Panc1 (cell line): ENCODE data around the gene UGT1A10. TPM values are rescaled to one million over a fixed set of nuclear protein-coding genes. Genes with fewer than 3 reads are reported as not detected.

Experiments used
- ATAC-seq: fragments of 200-7000 bp; cut with Tn5 transposase; 2 replicates; pipeline ENCODE4 v1.9.1; 2020; ENCODE audit warnings: mild to moderate bottlenecking, moderate library complexity
- BruUV-seq: library from RNA; stranded (reverse); fragments of 400-500 nt; replicated peaks from 2 replicates; lab custom pipeline; 2021; lab: Mats Ljungman, UMichigan
- CTCF ChIA-PET: fragments of 300-600 bp; sonication (Branson Sonifier 250); formaldehyde crosslinking; loops from one replicate; lab custom pipeline; 2022; ENCODE audit warnings: antibody characterized with exemption; lab: Charles Lee
- POLR2A ChIA-PET: fragments of 300-600 bp; sonication (Branson Sonifier 250); formaldehyde crosslinking; loops from one replicate; lab custom pipeline; 2022; ENCODE audit warnings: antibody characterized with exemption; lab: Charles Lee
- DNase-seq: peaks from one replicate; pipeline ENCODE4 v3.0.0-alpha.2; 2010; ENCODE audit warnings: low read depth, low spot score
- H3K27ac ChIP-seq: 2 replicates; pipeline ENCODE4 v1.5.1; 2011; ENCODE audit warnings: mild to moderate bottlenecking, low read length, inconsistent platforms
- H3K27me3 ChIP-seq: fragments of 200-500 bp; sonication (Bioruptor generic); 2 replicates; pipeline ENCODE4 v1.6.0; 2014; ENCODE audit warnings: low read length, inconsistent platforms; ENCODE audit not compliant: control insufficient read depth, insufficient read depth
- H3K36me3 ChIP-seq: fragments of 200-500 bp; sonication (Bioruptor generic); 2 replicates; pipeline ENCODE4 v1.5.1; 2014; ENCODE audit warnings: inconsistent platforms, mild to moderate bottlenecking, low read length, moderate library complexity; ENCODE audit not compliant: control insufficient read depth, insufficient read depth
- H3K4me1 ChIP-seq: 2 replicates; pipeline ENCODE4 v1.5.1; 2011; ENCODE audit warnings: inconsistent platforms, mild to moderate bottlenecking, low read length, moderate library complexity; ENCODE audit not compliant: control insufficient read depth, insufficient read depth
- H3K4me3 ChIP-seq, 2 experiments: 2 replicates each; pipeline ENCODE4 v1.5.1; 2011 to 2012; ENCODE audit warnings: low read depth in 2 of 2, low read length in 2 of 2, mild to moderate bottlenecking in 2 of 2, inconsistent platforms in 1 of 2, moderate library complexity in 1 of 2
- H3K9me3 ChIP-seq: fragments of 200-500 bp; sonication (Bioruptor generic); 2 replicates; pipeline ENCODE4 v1.5.1; 2014; ENCODE audit warnings: low read depth, mild to moderate bottlenecking, inconsistent platforms, low read length, moderate library complexity; ENCODE audit not compliant: control insufficient read depth, insufficient read depth
- CTCF ChIP-seq: fragments of 450-650 bp; IDR thresholded peaks from 2 replicates; pipeline ENCODE4 v1.5.1; 2017; ENCODE audit warnings: mild to moderate bottlenecking
- POLR2AphosphoS5 ChIP-seq: IDR thresholded peaks from 2 replicates; pipeline ENCODE4 v1.6.1; 2012; ENCODE audit warnings: mild to moderate bottlenecking, low read depth, low read length, moderate library complexity
- REST ChIP-seq, 2 experiments: IDR thresholded peaks; 2 replicates each; pipeline ENCODE4 v1.6.1; 2011 to 2012; ENCODE audit warnings: low read depth in 2 of 2, control low read depth in 1 of 2, low read length in 1 of 2, mild to moderate bottlenecking in 1 of 2, moderate library complexity in 1 of 2; ENCODE audit not compliant: insufficient read depth in 1 of 2
- SIN3A ChIP-seq: IDR thresholded peaks from 2 replicates; pipeline ENCODE4 v1.6.1; 2012; ENCODE audit warnings: low read depth, mild to moderate bottlenecking, low read length, moderate library complexity, borderline replicate concordance; ENCODE audit not compliant: insufficient read depth
- TCF7L2 ChIP-seq: IDR thresholded peaks from 2 replicates; pipeline ENCODE4 v1.6.1; 2011; ENCODE audit warnings: mild to moderate bottlenecking, low read depth, low read length, inconsistent platforms
- in situ Hi-C: cut with HindIII; loops from 2 replicates; pipeline ENCODE4 v1.10.0; 2016; ENCODE audit warnings: low sequenced_read_pairs, low pct_unique_long_range_greater_than_20kb
- intact Hi-C: fragments of 100-400 bp; cut with micrococcal nuclease; formaldehyde crosslinking; loops from one replicate; pipeline ENCODE4 v1.10.0; 2022; ENCODE audit not compliant: unreplicated experiment
- total RNA-seq: library from RNA; stranded (reverse); gene quantifications from one replicate; pipeline ENCODE4 v1.2.1, GENCODE V29; 2021; ENCODE audit not compliant: unreplicated experiment

Gene UGT1A10
- total RNA-seq, 1 experiment from 2014 or later, result not detected

GRCh38 chr2:233679196-233679595, 42.9 kb downstream of the UGT1A10 start:
- no TSS peak for BruUV-seq
- ATAC-seq (no peak), DNase-seq (no peak)
- in situ Hi-C loops, result no loop called here
- Histone ChIP-seq H3K36me3 (no peaks in the 10 kb centered on the region), H3K9me3 (no peaks in the 10 kb centered on the region), H3K27ac (no peak overlapping the region), H3K4me1 (no peaks in the 10 kb centered on the region), H3K27me3 (no peaks in the 10 kb centered on the region), H3K4me3 (no peak overlapping the region)
- TF ChIP-seq CTCF (no peak), REST (IDR thresholded peaks at IDR 0.05; ENCODE audit: insufficient read depth in 1 of 2, low read depth in 2 of 2, low read length in 1 of 2) (no peak), TCF7L2 (no peak), SIN3A (no peak), POLR2AphosphoS5 (no peak)
- CTCF ChIA-PET, result no interaction called here
- POLR2A ChIA-PET, result no interaction called here
- intact Hi-C loops, result no loop called here

- BruUV-seq, result no TSS peak
- DNase-seq (no peak), ATAC-seq (no peak)
- Histone ChIP-seq H3K27me3 (no peaks in the 10 kb centered on the region), H3K4me3 (no peak overlapping the region), H3K4me1 (no peaks in the 10 kb centered on the region), H3K36me3 (no peaks in the 10 kb centered on the region), H3K27ac (no peak overlapping the region), H3K9me3 (no peaks in the 10 kb centered on the region)
- ChIA-PET CTCF (no interaction called here), POLR2A (no interaction called here)
- no peak for TF ChIP-seq SIN3A
- no peak for TF ChIP-seq POLR2AphosphoS5
- no peak for TF ChIP-seq REST (IDR thresholded peaks at IDR 0.05; ENCODE audit: insufficient read depth in 1 of 2, low read depth in 2 of 2, low read length in 1 of 2)
- TF ChIP-seq CTCF, result no peak
- TF ChIP-seq TCF7L2, result no peak
- in situ Hi-C loops, result no loop called here
- intact Hi-C loops, result no loop called here
Observed at GRCh38 chr2:233680361-233681045, 44.3 kb downstream of the UGT1A10 start.
